OCI-LY1 (cell line): ENCODE measurements around the gene SLC12A6.

Experiments
- H2AFZ ChIP-seq: fragments of 200-600 bp; sonication (generic), shearing (Covaris generic); 2 replicates; pipeline ENCODE4 v1.6.0; 2014; ENCODE audit warnings: antibody characterized with exemption, mild to moderate bottlenecking, low read length
- H3F3A ChIP-seq: fragments of 200-600 bp; sonication (generic), shearing (Covaris generic); 2 replicates; pipeline ENCODE4 v1.6.0; 2014; ENCODE audit warnings: mild to moderate bottlenecking, antibody characterized with exemption, low read length, moderate library complexity; ENCODE audit not compliant: insufficient read depth
- H3K27ac ChIP-seq: fragments of 200-600 bp; sonication (generic); 2 replicates; pipeline ENCODE4 v1.5.1; 2014; ENCODE audit warnings: low read length, mixed run types, mild to moderate bottlenecking, low read depth; ENCODE audit not compliant: poor library complexity, severe bottlenecking
- H3K27me3 ChIP-seq: fragments of 200-600 bp; sonication (generic); 2 replicates; pipeline ENCODE4 v1.6.0; 2014; ENCODE audit warnings: antibody characterized with exemption, mild to moderate bottlenecking, low read length, moderate library complexity; ENCODE audit not compliant: insufficient read depth
- H3K36me3 ChIP-seq: fragments of 200-600 bp; sonication (generic); 2 replicates; pipeline ENCODE4 v1.6.1; 2014; ENCODE audit warnings: mild to moderate bottlenecking, antibody characterized with exemption, low read length, moderate library complexity, mixed read lengths; ENCODE audit not compliant: insufficient read depth
- H3K4me1 ChIP-seq: fragments of 200-600 bp; sonication (generic); 2 replicates; pipeline ENCODE4 v1.5.1; 2014; ENCODE audit warnings: mild to moderate bottlenecking, low read length, moderate library complexity; ENCODE audit not compliant: insufficient read depth, severe bottlenecking
- H3K4me2 ChIP-seq: fragments of 200-600 bp; sonication (generic), shearing (Covaris generic); 2 replicates; pipeline ENCODE4 v1.6.1; 2014; ENCODE audit warnings: low read length
- H3K4me3 ChIP-seq: fragments of 200-600 bp; sonication (generic); 2 replicates; pipeline ENCODE4 v1.5.1; 2014; ENCODE audit warnings: low read length, low read depth, mild to moderate bottlenecking, mixed read lengths; ENCODE audit not compliant: poor library complexity, severe bottlenecking
- H3K79me2 ChIP-seq: fragments of 200-600 bp; shearing (Covaris generic); 2 replicates; pipeline ENCODE4 v1.6.1; 2016; ENCODE audit warnings: mixed run types, low read length, mixed read lengths; ENCODE audit not compliant: insufficient read depth
- H3K9ac ChIP-seq: fragments of 200-600 bp; sonication (generic), shearing (Covaris generic); 2 replicates; pipeline ENCODE4 v1.6.1; 2014; ENCODE audit warnings: mild to moderate bottlenecking, low read length, mixed read lengths
- H3K9me2 ChIP-seq: fragments of 200-600 bp; sonication (generic), shearing (Covaris generic); 2 replicates; pipeline ENCODE4 v1.6.1; 2014; ENCODE audit warnings: low read depth, mild to moderate bottlenecking, low read length, mixed read lengths
- H3K9me3 ChIP-seq: fragments of 200-600 bp; shearing (Covaris generic); 2 replicates; pipeline ENCODE4 v1.6.1; 2014; ENCODE audit warnings: low read length, mixed read lengths
- H4K20me1 ChIP-seq: fragments of 200-600 bp; sonication (generic), shearing (Covaris generic); 2 replicates; pipeline ENCODE4 v1.6.0; 2016; ENCODE audit warnings: mild to moderate bottlenecking, low read length; ENCODE audit not compliant: insufficient read depth
- CTCF ChIP-seq: fragments of 200-600 bp; sonication (generic), shearing (Covaris generic); IDR thresholded peaks from 2 replicates; pipeline ENCODE4 v1.5.1; 2017; ENCODE audit warnings: mild to moderate bottlenecking, antibody characterized with exemption, low read length, moderate library complexity, mixed read lengths
- EZH2 ChIP-seq: fragments of 200-600 bp; sonication (generic), shearing (Covaris generic); IDR thresholded peaks from 2 replicates; pipeline ENCODE4 v1.8.0; 2017; ENCODE audit warnings: borderline replicate concordance, mixed run types, mild to moderate bottlenecking, antibody characterized with exemption, low read length, moderate library complexity, mixed read lengths

Gene SLC12A6

GRCh38 chr15:34185666-34186065, 151.9 kb downstream of the SLC12A6 start:
- H3K9me3 ChIP-seq, result peaks cover 4% of the 10 kb centered on the region; the same call in 1 of the 2 replicates
- no peak for TF ChIP-seq EZH2
- no peak for TF ChIP-seq CTCF
- H3K9ac ChIP-seq, result no peak overlapping the region
- H3F3A ChIP-seq, result no peaks in the 10 kb centered on the region
- H3K4me3 ChIP-seq, result no peak overlapping the region
- H3K79me2 ChIP-seq, result peaks cover 10% of the 10 kb centered on the region; the same call in 1 of the 2 replicates
- no peak overlapping the region for H3K27ac ChIP-seq
- no peaks in the 10 kb centered on the region for H3K9me2 ChIP-seq
- no peak overlapping the region for H3K4me2 ChIP-seq
- no peaks in the 10 kb centered on the region; the same call in 1 of the 2 replicates for H3K36me3 ChIP-seq
- H3K4me1 ChIP-seq, result peaks cover 7% of the 10 kb centered on the region
- no peaks in the 10 kb centered on the region for H4K20me1 ChIP-seq
- no peaks in the 10 kb centered on the region for H3K27me3 ChIP-seq
- no peak overlapping the region for H2AFZ ChIP-seq

GRCh38 chr15:34182942-34183341, 154.6 kb downstream of the SLC12A6 start:
- Histone ChIP-seq H3K4me1 (no peaks in the 10 kb centered on the region), H3K9me2 (no peaks in the 10 kb centered on the region), H3K9me3 (peaks cover 4% of the 10 kb centered on the region; the same call in 1 of the 2 replicates), H3K79me2 (no peaks in the 10 kb centered on the region), H3K27ac (no peak overlapping the region), H4K20me1 (no peaks in the 10 kb centered on the region), H3K9ac (no peak overlapping the region), H3K27me3 (no peaks in the 10 kb centered on the region), H3K4me2 (no peak overlapping the region), H3K4me3 (no peak overlapping the region), H3K36me3 (no peaks in the 10 kb centered on the region; the same call in 1 of the 2 replicates), H3F3A (no peaks in the 10 kb centered on the region), H2AFZ (no peak overlapping the region)
- TF ChIP-seq EZH2 (no peak), CTCF (no peak)
